ENCODE data around the gene STX16.
A peak's percentile ranks its signal among the peaks of the same experiment; 100 is the strongest.

Gene STX16

DNA sequence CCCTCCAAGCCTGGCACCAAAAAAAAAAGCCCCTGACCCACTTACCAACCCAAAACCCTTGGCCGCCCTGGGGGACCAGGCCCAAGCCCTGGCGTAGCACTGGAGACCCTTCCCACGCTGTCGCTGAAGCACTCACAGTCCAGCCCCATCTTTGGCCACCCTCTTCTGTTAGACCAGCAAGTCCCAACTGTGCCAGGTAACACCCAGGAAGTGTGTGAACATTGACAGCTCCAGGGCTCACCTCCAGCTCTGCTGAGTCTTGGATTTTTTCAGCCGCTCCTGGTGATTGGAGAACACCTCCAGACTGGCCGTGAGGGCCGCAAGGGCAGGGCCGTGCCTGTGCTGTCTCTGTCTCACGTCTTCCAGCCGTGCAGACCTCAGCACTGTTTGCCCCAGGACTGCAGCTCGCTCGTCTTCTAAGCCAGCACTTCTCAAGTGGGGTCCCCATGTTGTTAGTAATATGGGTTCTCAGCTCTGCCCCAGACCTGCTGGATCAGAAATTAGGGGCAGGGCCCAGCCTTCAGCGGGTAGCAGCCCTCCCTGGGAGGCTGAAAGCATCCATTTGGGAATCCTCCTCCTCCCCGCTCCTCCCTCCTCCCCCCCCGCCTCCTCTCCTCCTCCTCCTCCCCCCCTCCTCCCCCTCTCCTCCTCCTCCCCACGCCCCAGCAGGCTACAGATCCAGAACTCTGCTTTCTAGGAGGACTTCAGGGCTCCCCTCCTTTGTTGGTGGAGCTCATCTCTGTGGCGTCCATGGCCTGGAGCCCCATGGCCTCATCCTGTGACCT, 59.6 kb downstream of the STX16 start:
- no peak for DNase-seq (ENCODE audit: low spot score)

GRCh38 chr20:58711266-58712051, 60.4 kb downstream of the STX16 start:
- DNase-seq (ENCODE audit: low spot score) = no peak

DNA sequence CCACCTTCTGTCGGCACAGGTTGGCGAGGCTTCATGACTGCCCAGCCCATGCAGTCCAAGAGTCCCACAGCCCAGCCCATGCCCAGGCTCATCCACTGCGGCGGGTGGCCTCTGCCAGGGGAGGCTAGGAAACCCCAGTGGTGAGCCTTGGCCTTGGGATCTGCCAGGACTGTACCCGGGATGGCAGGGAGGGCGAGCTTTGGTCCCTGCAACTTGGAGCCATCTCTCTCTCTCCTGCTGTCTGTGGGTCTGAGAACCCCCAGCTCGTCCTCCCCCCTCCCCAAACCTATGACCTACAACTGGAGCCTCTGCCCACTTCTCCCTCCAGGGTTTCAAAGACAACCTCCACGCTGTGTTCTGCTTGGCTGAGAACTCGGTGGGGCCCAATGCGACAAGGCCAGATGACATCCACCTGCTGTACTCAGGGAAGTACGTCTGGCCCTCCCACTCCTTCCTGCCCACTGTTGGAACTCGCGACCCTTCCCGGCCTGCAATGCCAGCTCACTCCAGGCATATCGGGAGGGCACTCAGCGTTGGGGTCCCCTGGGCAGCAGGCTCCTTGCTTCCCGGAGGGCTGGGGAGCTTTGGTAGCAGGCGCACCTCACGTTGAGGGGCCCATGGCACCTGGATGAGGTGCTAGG, 61.2 kb downstream of the STX16 start:
- no peak for DNase-seq (ENCODE audit: low spot score)

- no peak for DNase-seq (ENCODE audit: low spot score)
These were observed 62.0 kb downstream of the STX16 start for GRCh38 chr20:58712806-58713731.

GRCh38 chr20:58713801-58714339, 62.8 kb downstream of the STX16 start:
- DNase-seq (ENCODE audit: low spot score) = no peak

GRCh38 chr20:58714340-58714922, 63.3 kb downstream of the STX16 start:
- no peak for DNase-seq (ENCODE audit: low spot score)

GRCh38 chr20:58714923-58715351, 63.9 kb downstream of the STX16 start:
- no peak for DNase-seq (ENCODE audit: low spot score)

DNA sequence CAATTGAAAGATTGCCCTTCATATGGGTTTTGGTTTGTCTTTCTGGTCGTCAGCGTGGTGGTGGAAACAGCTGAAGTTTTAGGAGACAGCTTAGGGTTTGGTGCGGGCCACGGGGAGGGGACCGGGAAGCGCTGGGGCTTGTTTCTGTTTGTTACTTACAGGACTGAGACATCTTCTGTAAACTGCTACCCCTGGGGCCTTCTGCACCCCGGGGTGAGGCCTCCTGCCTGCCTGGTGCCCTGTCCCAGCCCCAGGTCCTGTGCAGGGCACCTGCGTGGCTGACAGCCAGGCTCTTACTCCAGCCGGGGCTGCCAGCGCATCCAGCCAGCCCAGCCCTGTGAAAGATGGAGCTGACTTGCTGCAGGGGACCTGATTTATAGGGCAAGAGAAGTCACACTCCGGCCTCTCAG, 64.3 kb downstream of the STX16 start:
- no peak for DNase-seq (ENCODE audit: low spot score)

DNA sequence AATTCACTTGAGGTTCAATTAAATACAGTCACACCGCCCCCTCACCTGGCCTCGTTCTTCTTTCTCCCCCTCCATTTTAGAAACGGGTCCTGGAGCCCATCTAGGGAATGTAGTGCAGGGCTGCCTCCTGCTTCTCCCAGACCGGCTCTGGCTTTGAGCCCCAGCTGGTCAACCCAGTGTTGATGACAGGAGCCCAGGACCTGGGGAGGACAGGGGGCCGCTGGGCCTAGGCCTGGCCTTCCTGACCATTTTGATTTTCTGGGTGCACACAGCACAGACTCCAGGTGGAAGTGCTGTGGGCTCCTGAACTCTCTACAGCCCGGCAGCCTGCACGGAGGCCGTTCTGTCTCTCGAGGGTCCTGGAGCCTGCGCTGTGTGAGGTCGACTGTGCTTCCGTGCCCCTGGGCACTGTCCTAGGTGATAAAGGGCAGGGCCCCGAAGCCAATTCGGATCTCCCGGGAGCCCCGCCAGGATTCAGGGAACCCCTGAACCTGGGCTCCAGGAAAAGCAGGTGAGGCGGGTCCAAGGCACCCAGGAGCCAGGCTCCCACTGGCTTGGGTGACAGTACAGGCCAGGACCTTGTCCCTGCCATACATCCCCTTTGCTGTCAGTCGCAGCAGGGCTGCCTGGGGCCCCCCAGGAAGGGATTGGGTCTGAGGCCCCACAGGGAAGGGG, 64.9 kb downstream of the STX16 start:
- no peak for DNase-seq (ENCODE audit: low spot score)

GRCh38 chr20:58716476-58717277, 65.6 kb downstream of the STX16 start:
- peak; percentile 11 for DNase-seq (ENCODE audit: low spot score)

DNA sequence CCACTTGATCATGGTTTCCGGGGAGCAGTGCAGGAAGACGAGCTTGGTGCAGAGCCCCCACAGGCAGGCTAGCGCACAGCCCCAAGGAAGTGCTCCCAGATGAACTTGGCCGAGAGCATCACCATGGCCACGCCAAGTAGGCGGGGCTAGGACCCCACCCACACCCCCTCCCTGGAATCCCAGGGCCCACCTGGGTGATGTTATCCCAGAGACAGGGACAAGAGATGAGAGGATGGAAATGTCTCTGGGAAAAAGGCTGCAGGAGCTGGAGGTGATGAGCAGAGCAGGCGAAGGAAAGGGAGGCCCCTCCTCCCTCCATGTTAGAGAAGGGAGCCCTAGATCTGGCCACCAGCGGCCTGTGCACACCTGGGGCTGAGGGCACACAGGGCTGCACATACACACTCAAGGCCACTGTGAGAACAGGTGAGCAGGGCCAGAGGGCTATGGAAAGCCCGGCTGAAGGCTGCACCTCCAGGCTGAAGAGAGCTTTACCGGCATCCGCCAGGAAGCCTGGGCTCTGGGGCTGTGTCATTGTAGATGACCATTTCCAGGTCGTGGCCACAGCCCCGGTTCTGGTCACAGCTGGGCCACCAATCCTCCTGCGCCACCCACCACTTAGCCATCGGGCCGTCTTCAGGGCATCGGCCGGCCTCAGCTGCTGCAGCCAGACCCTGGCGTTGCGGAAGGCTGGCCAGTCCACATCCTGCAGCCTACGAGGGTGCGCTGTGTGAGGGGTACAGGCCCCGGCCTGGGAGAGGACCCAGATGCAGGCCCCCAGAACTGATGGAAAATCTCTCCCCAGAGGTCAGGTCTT, 66.4 kb downstream of the STX16 start:
- DNase-seq (ENCODE audit: low spot score) = no peak

DNA sequence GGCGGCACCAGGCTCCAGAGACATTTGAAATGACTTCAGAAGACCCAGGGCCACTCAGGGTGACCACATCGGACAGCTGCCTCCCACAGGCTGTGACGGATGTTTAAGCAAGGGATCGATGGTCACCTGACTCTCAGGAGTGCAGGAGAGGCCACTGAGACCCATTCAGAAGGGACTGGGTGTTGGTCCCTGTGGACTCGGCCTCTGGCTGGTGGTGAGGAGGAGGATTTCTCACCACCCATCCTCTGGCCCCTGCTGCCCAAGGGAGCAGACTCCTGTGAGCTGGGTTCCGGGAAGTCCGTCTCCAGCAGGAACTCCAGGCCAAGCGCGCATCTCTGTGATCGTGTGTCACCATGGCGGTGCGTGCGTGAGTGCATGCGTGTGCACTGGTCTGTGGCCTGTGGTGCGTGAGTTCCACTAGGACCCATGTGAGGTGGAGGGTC, 67.1 kb downstream of the STX16 start:
- no peak for DNase-seq (ENCODE audit: low spot score)

- no peak for DNase-seq (ENCODE audit: low spot score)
These were observed 67.6 kb downstream of the STX16 start for GRCh38 chr20:58718729-58719128.

DNA sequence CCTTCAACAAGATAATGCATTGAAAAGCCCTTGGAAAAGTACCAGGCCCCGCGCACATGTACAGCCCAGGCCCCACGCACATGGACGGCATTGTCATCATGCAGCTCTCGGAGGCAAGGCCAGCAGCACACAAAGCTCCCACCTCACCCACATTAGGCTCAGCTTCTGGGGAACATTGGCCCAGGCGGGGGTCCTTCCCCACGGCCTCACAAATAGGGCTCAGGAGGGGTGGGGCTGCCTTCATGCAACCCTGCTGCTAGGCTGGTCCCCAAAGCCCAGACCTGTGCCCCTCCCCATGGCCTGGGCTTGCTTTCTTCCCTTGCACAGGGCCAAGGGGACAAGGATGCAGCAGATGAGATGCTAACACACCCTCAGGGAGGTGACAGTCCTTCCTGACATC, 68.2 kb downstream of the STX16 start:
- DNase-seq (ENCODE audit: low spot score) = peak; percentile 6

GRCh38 chr20:58719971-58720371, 68.9 kb downstream of the STX16 start:
- no peak for DNase-seq (ENCODE audit: low spot score)

- no peak for DNase-seq (ENCODE audit: low spot score)
These were observed 69.8 kb downstream of the STX16 start for GRCh38 chr20:58720890-58721289.

GRCh38 chr20:58721951-58722778, 71.1 kb downstream of the STX16 start:
- no peak for DNase-seq (ENCODE audit: low spot score)

Data from globus pallidus (tissue), 1 donor.